ENCODE data around the gene LCLAT1.

- TF ChIP-seq, protein P1, sequence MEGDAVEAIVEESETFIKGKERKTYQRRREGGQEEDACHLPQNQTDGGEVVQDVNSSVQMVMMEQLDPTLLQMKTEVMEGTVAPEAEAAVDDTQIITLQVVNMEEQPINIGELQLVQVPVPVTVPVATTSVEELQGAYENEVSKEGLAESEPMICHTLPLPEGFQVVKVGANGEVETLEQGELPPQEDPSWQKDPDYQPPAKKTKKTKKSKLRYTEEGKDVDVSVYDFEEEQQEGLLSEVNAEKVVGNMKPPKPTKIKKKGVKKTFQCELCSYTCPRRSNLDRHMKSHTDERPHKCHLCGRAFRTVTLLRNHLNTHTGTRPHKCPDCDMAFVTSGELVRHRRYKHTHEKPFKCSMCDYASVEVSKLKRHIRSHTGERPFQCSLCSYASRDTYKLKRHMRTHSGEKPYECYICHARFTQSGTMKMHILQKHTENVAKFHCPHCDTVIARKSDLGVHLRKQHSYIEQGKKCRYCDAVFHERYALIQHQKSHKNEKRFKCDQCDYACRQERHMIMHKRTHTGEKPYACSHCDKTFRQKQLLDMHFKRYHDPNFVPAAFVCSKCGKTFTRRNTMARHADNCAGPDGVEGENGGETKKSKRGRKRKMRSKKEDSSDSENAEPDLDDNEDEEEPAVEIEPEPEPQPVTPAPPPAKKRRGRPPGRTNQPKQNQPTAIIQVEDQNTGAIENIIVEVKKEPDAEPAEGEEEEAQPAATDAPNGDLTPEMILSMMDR (IDR thresholded peaks at IDR 0.05): no peak
- TF ChIP-seq EP300 (IDR thresholded peaks at IDR 0.05) (no peak), POLR2AphosphoS5 (IDR thresholded peaks at IDR 0.05) (no peak), POLR2A (IDR thresholded peaks at IDR 0.05) (no peak)
These were observed 158.2 kb downstream of the LCLAT1 start for GRCh38 chr2:30605197-30605596.

All from upper lobe of left lung (tissue), 4 donors.